Fibroblast of lung (primary cell): ENCODE measurements around the gene CNMD. TPM values are rescaled to one million over a fixed set of nuclear protein-coding genes. Genes with fewer than 3 reads are reported as not detected.

ENCODE experiments used
- DNase-seq, 2 donors: peaks; one replicate each; pipeline versions ENCODE4 v3.0.0 to v3.0.0-alpha.2; 2010; ENCODE audit warnings: low read depth in 2 of 2
- H2AFZ ChIP-seq: 2 replicates; pipeline ENCODE4 v1.5.1; 2012; ENCODE audit warnings: low read length, control low read depth, inconsistent platforms
- H3K27ac ChIP-seq: 2 replicates; pipeline ENCODE4 v1.5.1; 2011; ENCODE audit warnings: low read length, control low read depth; ENCODE audit not compliant: insufficient read depth
- H3K27me3 ChIP-seq: 2 replicates; pipeline ENCODE4 v1.5.1; 2011; ENCODE audit warnings: mild to moderate bottlenecking, low read length; ENCODE audit not compliant: control insufficient read depth, insufficient read depth
- H3K36me3 ChIP-seq: 2 replicates; pipeline ENCODE4 v1.5.1; 2011; ENCODE audit warnings: low read length; ENCODE audit not compliant: control insufficient read depth, insufficient read depth
- H3K4me1 ChIP-seq: 2 replicates; pipeline ENCODE4 v1.5.1; 2011; ENCODE audit warnings: low read length; ENCODE audit not compliant: control insufficient read depth, insufficient read depth; ENCODE audit errors: extremely low read depth
- H3K4me2 ChIP-seq: 2 replicates; pipeline ENCODE4 v1.5.1; 2011; ENCODE audit warnings: low read length, control low read depth; ENCODE audit not compliant: insufficient read depth; ENCODE audit errors: extremely low read depth
- H3K4me3 ChIP-seq, 4 experiments: fragments of 200-600 bp in 1 of 4; sonication (generic) in 1 of 4; replicated peaks in 1 of 4; 2 replicates each; pipeline ENCODE4 v1.5.1; 2011 to 2016; ENCODE audit warnings: low read length in 4 of 4, low read depth in 3 of 4, mild to moderate bottlenecking in 3 of 4, control low read depth in 2 of 4, inconsistent platforms in 1 of 4, mixed read lengths in 1 of 4; ENCODE audit not compliant: insufficient read depth in 1 of 4; ENCODE audit errors: control extremely low read depth in 1 of 4
- H3K79me2 ChIP-seq: 2 replicates; pipeline ENCODE4 v1.5.1; 2012; ENCODE audit warnings: mild to moderate bottlenecking, low read length, inconsistent platforms; ENCODE audit not compliant: control insufficient read depth, insufficient read depth
- H3K9ac ChIP-seq: 2 replicates; pipeline ENCODE4 v1.5.1; 2011; ENCODE audit warnings: mild to moderate bottlenecking, low read length, control low read depth; ENCODE audit not compliant: insufficient read depth
- H3K9me3 ChIP-seq: 2 replicates; pipeline ENCODE4 v1.5.1; 2012; ENCODE audit warnings: low read depth, low read length; ENCODE audit not compliant: control insufficient read depth, insufficient read depth
- H4K20me1 ChIP-seq: 2 replicates; pipeline ENCODE4 v1.5.1; 2011; ENCODE audit warnings: low read length; ENCODE audit not compliant: control insufficient read depth, insufficient read depth; ENCODE audit errors: extremely low read depth
- CTCF ChIP-seq, 2 donors: IDR thresholded peaks in 1 of 2; conservative IDR thresholded peaks in 1 of 2; 1 replicate in 1 of 2; 2 replicates in 1 of 2; pipeline ENCODE4 v1.5.1; 2011 to 2012; ENCODE audit warnings: low read length in 2 of 2, control low read depth in 1 of 2, inconsistent platforms in 1 of 2, low read depth in 1 of 2, mild to moderate bottlenecking in 1 of 2
- EZH2 ChIP-seq: IDR thresholded peaks from 2 replicates; pipeline ENCODE4 v1.5.1; 2012; ENCODE audit warnings: low read length, control low read depth, mild to moderate bottlenecking; ENCODE audit errors: missing control alignments
- polyA plus RNA-seq, 2 donors: library from polyadenylated mRNA; depleted of rRNA in 1 of 2; stranded (reverse) in 1 of 2; unstranded in 1 of 2; fragments of >200 nt; gene quantifications; 2 replicates each; pipeline ENCODE4 v1.2.1, GENCODE V29; 2011 to 2012; ENCODE audit warnings: missing spikeins in 1 of 2
- total RNA-seq: library from RNA; depleted of rRNA; stranded (reverse); fragments of >200 nt; gene quantifications from 2 replicates; pipeline ENCODE4 v1.2.1, GENCODE V29; 2014

CNMD gene
- total and polyA plus RNA-seq, 2 donors (not counting 1 experiment from before 2014, with no cell fraction given), result not detected

DNA sequence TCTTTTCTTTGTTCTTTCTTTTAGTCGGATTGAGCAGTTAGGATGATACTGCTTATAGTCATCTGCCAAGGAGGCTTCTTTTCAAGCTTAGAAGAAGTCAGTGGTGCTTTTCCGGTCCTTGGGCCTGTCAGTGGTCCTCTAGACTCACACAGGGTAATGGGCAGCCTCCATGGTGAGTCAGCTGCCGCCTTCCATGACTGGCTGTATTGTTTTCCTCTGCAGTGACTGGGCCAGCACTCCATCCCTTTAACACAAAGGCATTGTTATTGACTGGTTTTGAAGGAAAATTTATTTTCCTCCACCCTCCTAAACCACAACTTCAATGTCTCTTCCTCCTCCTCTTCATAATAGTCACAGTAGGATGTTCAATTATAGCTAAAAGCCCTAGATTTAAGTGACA, 47.1 kb upstream of the CNMD start:
- DNase-seq, result no peak
- no peak for TF ChIP-seq EZH2
- no peak for TF ChIP-seq CTCF (conservative IDR thresholded peaks at IDR 0.05 in 1 of 2, IDR thresholded peaks at IDR 0.05 in 1 of 2; ENCODE audit: low read depth in 1 of 2, low read length in 2 of 2)
- no peak overlapping the region for H3K4me3 ChIP-seq
- H3K9ac ChIP-seq, result no peak overlapping the region
- H3K79me2 ChIP-seq, result no peaks in the 10 kb centered on the region
- H3K4me1 ChIP-seq, result no peaks in the 10 kb centered on the region
- H3K36me3 ChIP-seq, result no peaks in the 10 kb centered on the region
- no peaks in the 10 kb centered on the region for H3K27me3 ChIP-seq
- H3K4me2 ChIP-seq, result no peak overlapping the region
- no peaks in the 10 kb centered on the region for H4K20me1 ChIP-seq
- no peak overlapping the region for H2AFZ ChIP-seq
- H3K9me3 ChIP-seq, result no peaks in the 10 kb centered on the region
- no peak overlapping the region for H3K27ac ChIP-seq

DNA sequence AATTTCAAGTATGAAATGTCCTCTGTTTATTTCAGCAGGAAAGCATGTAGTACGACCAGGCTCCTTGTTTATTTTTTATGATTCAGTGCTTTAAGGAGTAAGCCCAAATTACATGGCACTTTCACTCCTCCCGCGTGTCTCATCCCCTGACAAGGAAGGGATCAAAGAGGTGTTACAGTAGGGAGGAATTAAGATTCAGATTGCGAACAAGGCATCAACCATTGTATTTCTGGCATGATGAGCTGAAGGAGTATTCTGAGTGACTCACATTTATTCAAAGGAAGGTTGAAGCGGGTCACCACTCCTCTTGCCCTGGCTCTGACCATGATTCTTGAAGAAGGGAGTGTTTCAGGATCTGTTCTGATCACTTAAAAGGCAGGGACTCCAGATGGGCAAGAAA, 46.1 kb upstream of the CNMD start:
- Histone ChIP-seq H3K27me3 (no peaks in the 10 kb centered on the region), H2AFZ (no peak overlapping the region), H3K9me3 (no peaks in the 10 kb centered on the region), H3K27ac (no peak overlapping the region), H3K4me2 (no peak overlapping the region), H4K20me1 (no peaks in the 10 kb centered on the region), H3K4me3 (no peak overlapping the region), H3K79me2 (no peaks in the 10 kb centered on the region), H3K9ac (no peak overlapping the region), H3K36me3 (no peaks in the 10 kb centered on the region), H3K4me1 (no peaks in the 10 kb centered on the region)
- DNase-seq, result no peak
- no peak for TF ChIP-seq CTCF (conservative IDR thresholded peaks at IDR 0.05 in 1 of 2, IDR thresholded peaks at IDR 0.05 in 1 of 2; ENCODE audit: low read depth in 1 of 2, low read length in 2 of 2)

DNA sequence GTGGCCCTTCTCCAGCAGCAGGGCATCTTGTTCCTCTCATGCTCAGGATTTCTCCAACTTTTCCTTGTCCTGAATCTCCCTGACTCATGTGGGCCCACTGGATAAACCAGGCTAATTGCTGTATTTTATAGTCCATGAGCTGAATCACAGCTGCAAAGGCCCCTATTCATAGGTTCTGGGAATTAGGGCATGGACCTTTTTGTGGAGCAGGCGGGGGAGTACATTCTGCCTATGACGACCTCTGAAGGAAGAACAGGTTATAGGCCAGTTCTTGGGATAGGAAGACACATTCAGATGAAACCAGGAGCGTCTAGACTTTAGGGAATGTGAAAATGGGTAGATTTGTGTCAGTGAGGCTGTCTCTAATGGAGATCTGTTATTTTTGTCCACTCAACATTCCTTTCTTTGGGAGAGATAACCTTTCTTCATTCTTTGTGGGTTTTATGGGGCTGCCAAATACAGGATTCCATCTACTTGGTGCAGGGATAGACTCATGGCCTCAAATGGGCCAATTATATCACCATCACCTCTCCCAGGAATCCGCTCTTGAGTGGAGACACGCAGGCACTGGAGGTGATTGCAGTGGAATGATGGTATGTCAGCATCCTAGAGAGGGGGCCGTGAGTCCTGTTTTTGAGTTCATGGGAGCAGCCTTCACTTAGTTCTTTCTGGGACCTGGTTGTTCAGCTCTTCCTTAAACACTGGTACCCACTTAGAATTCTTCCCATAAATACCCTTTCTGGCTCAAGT, 45.1 kb upstream of the CNMD start:
- no peaks in the 10 kb centered on the region for H3K27me3 ChIP-seq
- H3K4me2 ChIP-seq, result no peak overlapping the region
- no peak for TF ChIP-seq CTCF (conservative IDR thresholded peaks at IDR 0.05 in 1 of 2, IDR thresholded peaks at IDR 0.05 in 1 of 2; ENCODE audit: low read depth in 1 of 2, low read length in 2 of 2)
- TF ChIP-seq EZH2, result no peak
- H3K9me3 ChIP-seq, result no peaks in the 10 kb centered on the region
- no peak overlapping the region for H2AFZ ChIP-seq
- no peaks in the 10 kb centered on the region for H3K36me3 ChIP-seq
- no peak for DNase-seq
- no peaks in the 10 kb centered on the region for H3K79me2 ChIP-seq
- no peak overlapping the region for H3K27ac ChIP-seq
- H3K4me1 ChIP-seq, result no peaks in the 10 kb centered on the region
- no peaks in the 10 kb centered on the region for H4K20me1 ChIP-seq
- H3K4me3 ChIP-seq, result no peak overlapping the region
- H3K9ac ChIP-seq, result no peak overlapping the region
